Measurements from ENCODE around the gene TSPAN4. TPM values are rescaled to one million over a fixed set of nuclear protein-coding genes. Genes with fewer than 3 reads are reported as not detected.

Gene TSPAN4
- total and polyA plus RNA-seq, 9 of the 15 experiments (the other 6 are each of a cell fraction or from before 2014, with no cell fraction given): 0.07 to 31.0 (median 15.7) TPM

DNA sequence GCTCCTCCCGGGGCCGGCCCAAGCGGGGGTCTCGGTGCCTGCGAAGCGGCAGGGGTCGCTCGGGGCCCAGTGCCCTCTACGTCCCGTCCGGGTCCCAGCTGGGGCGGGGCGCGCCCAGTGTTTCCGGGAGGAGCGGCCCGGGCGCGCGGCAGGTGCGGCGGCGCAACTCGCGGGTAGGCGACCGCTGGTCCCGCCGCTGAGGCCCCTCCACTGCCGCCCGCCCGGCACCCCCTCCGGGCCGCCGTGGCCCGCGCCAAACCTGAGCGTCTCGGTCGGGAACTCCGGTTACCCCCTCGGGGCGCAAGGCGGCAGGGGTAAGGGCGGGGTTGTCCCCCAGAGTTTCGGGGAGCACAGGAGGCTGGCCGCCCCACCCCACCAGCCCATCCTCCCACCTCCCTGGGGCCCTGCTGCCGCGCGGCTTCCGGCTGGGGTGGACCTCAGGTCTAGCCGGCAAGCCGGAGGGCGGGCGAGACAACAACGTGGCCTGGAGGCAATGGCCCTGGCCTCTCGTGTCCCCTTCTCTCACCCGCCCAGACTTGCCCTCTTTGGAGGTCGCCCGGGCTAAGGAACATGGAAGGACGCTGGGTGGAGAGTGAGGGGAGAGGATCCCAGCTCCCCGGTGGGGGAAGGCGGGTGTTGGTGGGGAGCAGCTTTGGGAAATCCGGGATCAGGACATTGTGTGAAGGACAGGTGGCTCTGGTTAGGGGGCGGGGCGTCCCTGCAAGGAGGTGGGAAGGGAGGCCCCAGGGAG lies 15.3 kb upstream of the TSPAN4 start (continued):
- TF ChIP-seq, protein P1, sequence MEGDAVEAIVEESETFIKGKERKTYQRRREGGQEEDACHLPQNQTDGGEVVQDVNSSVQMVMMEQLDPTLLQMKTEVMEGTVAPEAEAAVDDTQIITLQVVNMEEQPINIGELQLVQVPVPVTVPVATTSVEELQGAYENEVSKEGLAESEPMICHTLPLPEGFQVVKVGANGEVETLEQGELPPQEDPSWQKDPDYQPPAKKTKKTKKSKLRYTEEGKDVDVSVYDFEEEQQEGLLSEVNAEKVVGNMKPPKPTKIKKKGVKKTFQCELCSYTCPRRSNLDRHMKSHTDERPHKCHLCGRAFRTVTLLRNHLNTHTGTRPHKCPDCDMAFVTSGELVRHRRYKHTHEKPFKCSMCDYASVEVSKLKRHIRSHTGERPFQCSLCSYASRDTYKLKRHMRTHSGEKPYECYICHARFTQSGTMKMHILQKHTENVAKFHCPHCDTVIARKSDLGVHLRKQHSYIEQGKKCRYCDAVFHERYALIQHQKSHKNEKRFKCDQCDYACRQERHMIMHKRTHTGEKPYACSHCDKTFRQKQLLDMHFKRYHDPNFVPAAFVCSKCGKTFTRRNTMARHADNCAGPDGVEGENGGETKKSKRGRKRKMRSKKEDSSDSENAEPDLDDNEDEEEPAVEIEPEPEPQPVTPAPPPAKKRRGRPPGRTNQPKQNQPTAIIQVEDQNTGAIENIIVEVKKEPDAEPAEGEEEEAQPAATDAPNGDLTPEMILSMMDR (IDR thresholded peaks at IDR 0.05 in 2 of 3, conservative IDR thresholded peaks at IDR 0.05 in 1 of 3; ENCODE audit: insufficient read depth in 2 of 3, low read depth in 1 of 3, low read length in 3 of 3): no peak
- TF ChIP-seq, protein P2, sequence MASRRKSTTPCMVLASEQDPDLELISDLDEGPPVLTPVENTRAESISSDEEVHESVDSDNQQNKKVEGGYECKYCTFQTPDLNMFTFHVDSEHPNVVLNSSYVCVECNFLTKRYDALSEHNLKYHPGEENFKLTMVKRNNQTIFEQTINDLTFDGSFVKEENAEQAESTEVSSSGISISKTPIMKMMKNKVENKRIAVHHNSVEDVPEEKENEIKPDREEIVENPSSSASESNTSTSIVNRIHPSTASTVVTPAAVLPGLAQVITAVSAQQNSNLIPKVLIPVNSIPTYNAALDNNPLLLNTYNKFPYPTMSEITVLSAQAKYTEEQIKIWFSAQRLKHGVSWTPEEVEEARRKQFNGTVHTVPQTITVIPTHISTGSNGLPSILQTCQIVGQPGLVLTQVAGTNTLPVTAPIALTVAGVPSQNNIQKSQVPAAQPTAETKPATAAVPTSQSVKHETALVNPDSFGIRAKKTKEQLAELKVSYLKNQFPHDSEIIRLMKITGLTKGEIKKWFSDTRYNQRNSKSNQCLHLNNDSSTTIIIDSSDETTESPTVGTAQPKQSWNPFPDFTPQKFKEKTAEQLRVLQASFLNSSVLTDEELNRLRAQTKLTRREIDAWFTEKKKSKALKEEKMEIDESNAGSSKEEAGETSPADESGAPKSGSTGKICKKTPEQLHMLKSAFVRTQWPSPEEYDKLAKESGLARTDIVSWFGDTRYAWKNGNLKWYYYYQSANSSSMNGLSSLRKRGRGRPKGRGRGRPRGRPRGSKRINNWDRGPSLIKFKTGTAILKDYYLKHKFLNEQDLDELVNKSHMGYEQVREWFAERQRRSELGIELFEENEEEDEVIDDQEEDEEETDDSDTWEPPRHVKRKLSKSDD (conservative IDR thresholded peaks at IDR 0.05; ENCODE audit: low read length): no peak
- no peak for TF ChIP-seq TCFL5 (CRISPR knock-in tag; conservative IDR thresholded peaks at IDR 0.05)
- TF ChIP-seq ZNF184 (CRISPR knock-in tag; IDR thresholded peaks at IDR 0.05): no peak
- no peak for TF ChIP-seq DNMT1 (IDR thresholded peaks at IDR 0.05)
- peak; percentile 62; the same call in 1 of the 2 replicates for TF ChIP-seq KLF13 (tag; IDR thresholded peaks at IDR 0.05; ENCODE audit: borderline replicate concordance, low read depth)
- no peak for TF ChIP-seq SMARCC2 (IDR thresholded peaks at IDR 0.05; ENCODE audit: low read depth)
- TF ChIP-seq TFAM (CRISPR knock-in tag; conservative IDR thresholded peaks at IDR 0.05): no peak
- peak; percentile 54; the same call in 1 of the 2 replicates for TF ChIP-seq ZEB2 (IDR thresholded peaks at IDR 0.05)
- TF ChIP-seq, protein P3, sequence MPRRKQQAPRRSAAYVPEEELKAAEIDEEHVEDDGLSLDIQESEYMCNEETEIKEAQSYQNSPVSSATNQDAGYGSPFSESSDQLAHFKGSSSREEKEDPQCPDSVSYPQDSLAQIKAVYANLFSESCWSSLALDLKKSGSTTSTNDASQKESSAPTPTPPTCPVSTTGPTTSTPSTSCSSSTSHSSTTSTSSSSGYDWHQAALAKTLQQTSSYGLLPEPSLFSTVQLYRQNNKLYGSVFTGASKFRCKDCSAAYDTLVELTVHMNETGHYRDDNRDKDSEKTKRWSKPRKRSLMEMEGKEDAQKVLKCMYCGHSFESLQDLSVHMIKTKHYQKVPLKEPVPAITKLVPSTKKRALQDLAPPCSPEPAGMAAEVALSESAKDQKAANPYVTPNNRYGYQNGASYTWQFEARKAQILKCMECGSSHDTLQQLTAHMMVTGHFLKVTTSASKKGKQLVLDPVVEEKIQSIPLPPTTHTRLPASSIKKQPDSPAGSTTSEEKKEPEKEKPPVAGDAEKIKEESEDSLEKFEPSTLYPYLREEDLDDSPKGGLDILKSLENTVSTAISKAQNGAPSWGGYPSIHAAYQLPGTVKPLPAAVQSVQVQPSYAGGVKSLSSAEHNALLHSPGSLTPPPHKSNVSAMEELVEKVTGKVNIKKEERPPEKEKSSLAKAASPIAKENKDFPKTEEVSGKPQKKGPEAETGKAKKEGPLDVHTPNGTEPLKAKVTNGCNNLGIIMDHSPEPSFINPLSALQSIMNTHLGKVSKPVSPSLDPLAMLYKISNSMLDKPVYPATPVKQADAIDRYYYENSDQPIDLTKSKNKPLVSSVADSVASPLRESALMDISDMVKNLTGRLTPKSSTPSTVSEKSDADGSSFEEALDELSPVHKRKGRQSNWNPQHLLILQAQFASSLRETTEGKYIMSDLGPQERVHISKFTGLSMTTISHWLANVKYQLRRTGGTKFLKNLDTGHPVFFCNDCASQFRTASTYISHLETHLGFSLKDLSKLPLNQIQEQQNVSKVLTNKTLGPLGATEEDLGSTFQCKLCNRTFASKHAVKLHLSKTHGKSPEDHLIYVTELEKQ (CRISPR knock-in tag; IDR thresholded peaks at IDR 0.05): no peak
- peak; percentile 63 for TF ChIP-seq PCBP1 (IDR thresholded peaks at IDR 0.05; ENCODE audit: low read depth, low read length, poor library complexity, severe bottlenecking)
- TF ChIP-seq, protein P4, sequence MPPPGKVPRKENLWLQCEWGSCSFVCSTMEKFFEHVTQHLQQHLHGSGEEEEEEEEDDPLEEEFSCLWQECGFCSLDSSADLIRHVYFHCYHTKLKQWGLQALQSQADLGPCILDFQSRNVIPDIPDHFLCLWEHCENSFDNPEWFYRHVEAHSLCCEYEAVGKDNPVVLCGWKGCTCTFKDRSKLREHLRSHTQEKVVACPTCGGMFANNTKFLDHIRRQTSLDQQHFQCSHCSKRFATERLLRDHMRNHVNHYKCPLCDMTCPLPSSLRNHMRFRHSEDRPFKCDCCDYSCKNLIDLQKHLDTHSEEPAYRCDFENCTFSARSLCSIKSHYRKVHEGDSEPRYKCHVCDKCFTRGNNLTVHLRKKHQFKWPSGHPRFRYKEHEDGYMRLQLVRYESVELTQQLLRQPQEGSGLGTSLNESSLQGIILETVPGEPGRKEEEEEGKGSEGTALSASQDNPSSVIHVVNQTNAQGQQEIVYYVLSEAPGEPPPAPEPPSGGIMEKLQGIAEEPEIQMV (tag; conservative IDR thresholded peaks at IDR 0.05; ENCODE audit: low read depth): no peak
- no peak for TF ChIP-seq CCAR2 (IDR thresholded peaks at IDR 0.05; ENCODE audit: low read depth, low read length)
- no peak; the same call in 1 of the 2 replicates for TF ChIP-seq HDGF (IDR thresholded peaks at IDR 0.05)
- 0 out of 2 replicates have a peak, but pooled peaks have one; percentile 29 for TF ChIP-seq HNRNPL (IDR thresholded peaks at IDR 0.05; ENCODE audit: low read depth, low read length)
- TF ChIP-seq FOXA1 (IDR thresholded peaks at IDR 0.05; ENCODE audit: borderline replicate concordance): no peak

All from K562 (cell line).